H1 (cell line): ENCODE measurements around the gene PTX4. TPM values are rescaled to one million over a fixed set of nuclear protein-coding genes. Genes with fewer than 3 reads are reported as not detected.

Source experiments
- CTCF ChIA-PET: fragments of 300-600 bp; sonication (Branson Sonifier 250); formaldehyde crosslinking; loops from one replicate; lab custom pipeline; 2021; ENCODE audit not compliant: partially characterized antibody; lab: Charles Lee
- POLR2A ChIA-PET: fragments of 300-600 bp; sonication (Branson Sonifier 250); formaldehyde crosslinking; loops from one replicate; lab custom pipeline; 2021; ENCODE audit warnings: inconsistent platforms; ENCODE audit not compliant: partially characterized antibody; lab: Charles Lee
- DNase-seq, 2 experiments: peaks; one replicate each; pipeline versions ENCODE4 v3.0.0 to v3.0.0-alpha.2; 2010 to 2022; ENCODE audit warnings: low spot score in 2 of 2, low read depth in 1 of 2, mixed read lengths in 1 of 2
- FAIRE-seq: peaks from 2 replicates; lab custom pipeline; 2011; peaks lifted over from hg19 to GRCh38; lab: Jason Lieb, UNC
- H2AFZ ChIP-seq: 2 replicates; pipeline ENCODE4 v1.8.1; 2012; ENCODE audit warnings: low read length, inconsistent platforms
- H2AK5ac ChIP-seq: 2 replicates; pipeline ENCODE4 v1.6.1; 2013; ENCODE audit warnings: low read depth, low read length
- H2BK120ac ChIP-seq: replicated peaks from 2 replicates; pipeline ENCODE3; 2013; ENCODE audit warnings: low read depth, low read length, inconsistent platforms
- H2BK12ac ChIP-seq: 2 replicates; pipeline ENCODE4 v1.6.1; 2013; ENCODE audit warnings: low read depth, low read length
- H2BK15ac ChIP-seq: 2 replicates; pipeline ENCODE4 v1.6.1; 2013; ENCODE audit warnings: low read length
- H2BK20ac ChIP-seq: 2 replicates; pipeline ENCODE4 v1.6.1; 2013; ENCODE audit warnings: low read length
- H2BK5ac ChIP-seq: 2 replicates; pipeline ENCODE4 v1.6.1; 2013; ENCODE audit warnings: low read depth, low read length
- H3K14ac ChIP-seq: 2 replicates; pipeline ENCODE4 v1.6.1; 2013; ENCODE audit warnings: inconsistent platforms; ENCODE audit not compliant: insufficient read length
- H3K18ac ChIP-seq: 2 replicates; pipeline ENCODE4 v1.6.1; 2013; ENCODE audit warnings: low read length; ENCODE audit errors: extremely low read depth
- H3K23ac ChIP-seq: 2 replicates; pipeline ENCODE4 v1.6.1; 2013; ENCODE audit warnings: inconsistent platforms; ENCODE audit not compliant: insufficient read length
- H3K23me2 ChIP-seq: 2 replicates; pipeline ENCODE4 v1.6.1; 2013; ENCODE audit warnings: low read depth, low read length
- H3K27ac ChIP-seq: 2 replicates; pipeline ENCODE4 v1.6.1; 2011; ENCODE audit warnings: low read depth, low read length, inconsistent platforms
- H3K27me3 ChIP-seq, 4 experiments: replicated peaks in 1 of 4; 1 replicate in 1 of 4; 2 replicates in 3 of 4; pipeline versions ENCODE4 v1.6.1 to v1.8.1; 2011 to 2013; ENCODE audit warnings: low read length in 3 of 4, mild to moderate bottlenecking in 3 of 4, inconsistent platforms in 2 of 4, mixed read lengths in 2 of 4, moderate library complexity in 1 of 4; ENCODE audit not compliant: control insufficient read depth in 3 of 4, insufficient read depth in 3 of 4; ENCODE audit errors: extremely low read depth in 1 of 4
- H3K36me3 ChIP-seq, 4 experiments: 2 replicates each; pipeline versions ENCODE4 v1.6.1 to v1.8.1; 2011 to 2013; ENCODE audit warnings: mild to moderate bottlenecking in 4 of 4, low read length in 3 of 4, moderate library complexity in 2 of 4, control low read depth in 1 of 4, inconsistent platforms in 1 of 4; ENCODE audit not compliant: insufficient read depth in 4 of 4, control insufficient read depth in 2 of 4
- H3K4ac ChIP-seq: replicated peaks from 2 replicates; pipeline ENCODE3; 2013; ENCODE audit warnings: low read length, low read depth, mixed read lengths, inconsistent platforms; ENCODE audit not compliant: insufficient read length
- H3K4me1 ChIP-seq, 4 experiments: replicated peaks in 1 of 4; 1 replicate in 1 of 4; 2 replicates in 3 of 4; pipeline versions ENCODE4 v1.6.1 to v1.8.1; 2011 to 2013; ENCODE audit warnings: low read length in 3 of 4, inconsistent platforms in 2 of 4, mixed read lengths in 1 of 4; ENCODE audit not compliant: insufficient read depth in 4 of 4, control insufficient read depth in 3 of 4
- H3K4me2 ChIP-seq, 2 experiments: 2 replicates each; pipeline versions ENCODE4 v1.6.1 to v1.8.1; 2011 to 2013; ENCODE audit warnings: low read depth in 2 of 2, low read length in 2 of 2, control low read depth in 1 of 2, inconsistent platforms in 1 of 2, mild to moderate bottlenecking in 1 of 2; ENCODE audit not compliant: insufficient read depth in 1 of 2
- H3K4me3 ChIP-seq, 4 experiments: fragments of 200-600, 300-600 bp in 1 of 4; sonication (generic), shearing (Covaris generic), sonication (Bioruptor Twin) in 1 of 4; 2 replicates each; pipeline versions ENCODE4 v1.5.1 to v1.8.1; 2011 to 2016; ENCODE audit warnings: low read length in 4 of 4, low read depth in 3 of 4, control low read depth in 2 of 4, inconsistent platforms in 2 of 4, mild to moderate bottlenecking in 2 of 4, mixed read lengths in 1 of 4, moderate library complexity in 1 of 4; ENCODE audit not compliant: insufficient read depth in 2 of 4; ENCODE audit errors: extremely low read depth in 1 of 4
- H3K56ac ChIP-seq: replicated peaks from 2 replicates; pipeline ENCODE3; 2013; ENCODE audit warnings: low read depth, mild to moderate bottlenecking, mixed read lengths, low read length, inconsistent platforms; ENCODE audit not compliant: insufficient read length
- H3K79me1 ChIP-seq: 2 replicates; pipeline ENCODE4 v1.6.1; 2013; ENCODE audit warnings: low read depth, low read length, control low read depth
- H3K79me2 ChIP-seq, 2 experiments: 2 replicates each; pipeline versions ENCODE4 v1.6.1 to v1.8.1; 2012 to 2013; ENCODE audit warnings: low read length in 2 of 2, mild to moderate bottlenecking in 2 of 2, inconsistent platforms in 1 of 2; ENCODE audit not compliant: insufficient read depth in 2 of 2, control insufficient read depth in 1 of 2
- H3K9ac ChIP-seq, 4 experiments: replicated peaks in 1 of 4; 1 replicate in 1 of 4; 2 replicates in 3 of 4; pipeline versions ENCODE4 v1.6.1 to v1.8.1; 2011 to 2013; ENCODE audit warnings: low read depth in 3 of 4, low read length in 3 of 4, control low read depth in 2 of 4, mild to moderate bottlenecking in 2 of 4, moderate library complexity in 2 of 4, inconsistent platforms in 1 of 4; ENCODE audit errors: extremely low read depth in 1 of 4
- H3K9me3 ChIP-seq, 2 experiments: 2 replicates each; pipeline versions ENCODE4 v1.6.1 to v1.8.1; 2012 to 2013; ENCODE audit warnings: mild to moderate bottlenecking in 2 of 2, moderate library complexity in 2 of 2, control low read depth in 1 of 2, inconsistent platforms in 1 of 2, low read depth in 1 of 2, low read length in 1 of 2, mixed read lengths in 1 of 2; ENCODE audit not compliant: insufficient read depth in 2 of 2
- H4K20me1 ChIP-seq, 2 experiments: replicated peaks in 1 of 2; 2 replicates each; pipeline versions ENCODE3 to v1.8.1; 2011 to 2013; ENCODE audit warnings: inconsistent platforms in 2 of 2, low read length in 2 of 2, mild to moderate bottlenecking in 1 of 2; ENCODE audit not compliant: insufficient read depth in 2 of 2, control insufficient read depth in 1 of 2
- H4K5ac ChIP-seq: 2 replicates; pipeline ENCODE4 v1.6.1; 2013; ENCODE audit warnings: low read length, low read depth, mixed read lengths, inconsistent platforms; ENCODE audit not compliant: insufficient read length
- H4K8ac ChIP-seq: 2 replicates; pipeline ENCODE4 v1.8.0; 2013; ENCODE audit warnings: mild to moderate bottlenecking, moderate library complexity, low read length, inconsistent platforms; ENCODE audit not compliant: insufficient read depth; ENCODE audit errors: extremely low read depth
- H4K91ac ChIP-seq: replicated peaks from 2 replicates; pipeline ENCODE3; 2013; ENCODE audit warnings: low read length, mixed read lengths, inconsistent platforms; ENCODE audit not compliant: insufficient read length
- CEBPB ChIP-seq: IDR thresholded peaks from 2 replicates; pipeline ENCODE4 v1.6.1; 2012; ENCODE audit warnings: low read depth, low read length
- CHD1 ChIP-seq: IDR thresholded peaks from 2 replicates; pipeline ENCODE4 v1.6.1; 2012; ENCODE audit warnings: low read depth, low read length, improper control_type of control experiment
- CHD2 ChIP-seq: IDR thresholded peaks from 2 replicates; pipeline ENCODE4 v1.6.1; 2012; ENCODE audit warnings: low read length, improper control_type of control experiment
- CREB1 ChIP-seq: IDR thresholded peaks from 2 replicates; pipeline ENCODE4 v1.6.1; 2012; ENCODE audit warnings: inconsistent platforms
- EGR1 ChIP-seq: IDR thresholded peaks from 2 replicates; pipeline ENCODE4 v1.6.1; 2011; ENCODE audit warnings: low read depth, low read length, borderline replicate concordance
- JUN ChIP-seq: IDR thresholded peaks from 2 replicates; pipeline ENCODE4 v1.6.1; 2011; ENCODE audit warnings: low read depth, mild to moderate bottlenecking, improper control_type of control experiment, low read length
- KDM5A ChIP-seq: fragments of 200-600 bp; IDR thresholded peaks from 2 replicates; pipeline ENCODE4 v1.7.1; 2012; ENCODE audit warnings: mild to moderate bottlenecking, low read length, inconsistent platforms, mixed read lengths
- NANOG ChIP-seq: IDR thresholded peaks from 2 replicates; pipeline ENCODE4 v1.6.1; 2011; ENCODE audit warnings: low read length, low read depth, mild to moderate bottlenecking, inconsistent platforms; ENCODE audit not compliant: insufficient read depth, poor library complexity, severe bottlenecking
- RAD21 ChIP-seq, 2 experiments: IDR thresholded peaks in 1 of 2; conservative IDR thresholded peaks in 1 of 2; 2 replicates each; pipeline ENCODE4 v1.6.1; 2011; ENCODE audit warnings: low read depth in 2 of 2, low read length in 2 of 2, improper control_type of control experiment in 1 of 2, inconsistent platforms in 1 of 2, mild to moderate bottlenecking in 1 of 2, moderate library complexity in 1 of 2
- RXRA ChIP-seq: IDR thresholded peaks from 2 replicates; pipeline ENCODE4 v1.6.1; 2011; ENCODE audit warnings: low read depth, mild to moderate bottlenecking, low read length, moderate library complexity; ENCODE audit not compliant: insufficient read depth
- SAP30 ChIP-seq: fragments of 300-600 bp; sonication (generic); IDR thresholded peaks from 2 replicates; pipeline ENCODE4 v1.7.1; 2012; ENCODE audit warnings: low read length, moderate library complexity, mild to moderate bottlenecking, inconsistent platforms; ENCODE audit not compliant: insufficient read depth, insufficient replicate concordance
- SIRT6 ChIP-seq: IDR thresholded peaks from one replicate; pipeline ENCODE4 v1.7.1; 2012; ENCODE audit warnings: low read length, inconsistent platforms
- SP2 ChIP-seq: IDR thresholded peaks from 2 replicates; pipeline ENCODE4 v1.6.1; 2012; ENCODE audit warnings: mild to moderate bottlenecking, low read length, inconsistent platforms
- YY1 ChIP-seq: IDR thresholded peaks from 2 replicates; pipeline ENCODE4 v1.6.1; 2011; ENCODE audit warnings: low read depth, mild to moderate bottlenecking, low read length
- WGBS, 2 experiments: shearing (Covaris generic) in 1 of 2; methylation state at CpG; one replicate each; pipeline versions ENCODE4 v1.1.6 to v1.1.7; 2013 to 2015; ENCODE audit warnings: low lambda C conversion rate in 2 of 2, mixed read lengths in 2 of 2, inconsistent platforms in 1 of 2, low coverage in 1 of 2, missing lambda C conversion rate in 1 of 2; ENCODE audit not compliant: insufficient replicate concordance in 2 of 2, insufficient coverage in 1 of 2, insufficient read length in 1 of 2; ENCODE audit errors: extremely low coverage in 1 of 2, missing lambda C conversion rate in 1 of 2; 5-methylcytosine and 5-hydroxymethylcytosine counted together
- polyA plus RNA-seq, 7 experiments: library from polyadenylated mRNA; depleted of rRNA in 3 of 7; stranded (reverse) in 5 of 7; unstranded in 2 of 7; fragments of >200 nt in 5 of 7; fragments of 200-250 nt in 2 of 7; gene quantifications; 1 replicate in 5 of 7; 2 replicates in 1 of 7; 4 replicates in 1 of 7; pipeline versions ENCODE4 v1.2.1 to v1.2.3, GENCODE V29; 2011 to 2013; ENCODE audit warnings: missing spikeins in 2 of 7, mixed read lengths in 2 of 7
- total RNA-seq: library from RNA; stranded (reverse); fragmentation: NEBNext Ultra II Directional; extraction: Animal tissue kit (Norgen Biotek cat#: 25700); gene quantifications from 2 replicates; pipeline ENCODE4 v1.2.1, GENCODE V29; 2021
- TF ChIP-seq, protein P1 (sequence below): IDR thresholded peaks from 2 replicates; pipeline ENCODE4 v1.6.1; 2012; ENCODE audit warnings: inconsistent platforms

Gene PTX4
- total and polyA plus RNA-seq, 2 of the 8 experiments (the other 6 are each of a cell fraction or from before 2014, with no cell fraction given) = not detected

DNA sequence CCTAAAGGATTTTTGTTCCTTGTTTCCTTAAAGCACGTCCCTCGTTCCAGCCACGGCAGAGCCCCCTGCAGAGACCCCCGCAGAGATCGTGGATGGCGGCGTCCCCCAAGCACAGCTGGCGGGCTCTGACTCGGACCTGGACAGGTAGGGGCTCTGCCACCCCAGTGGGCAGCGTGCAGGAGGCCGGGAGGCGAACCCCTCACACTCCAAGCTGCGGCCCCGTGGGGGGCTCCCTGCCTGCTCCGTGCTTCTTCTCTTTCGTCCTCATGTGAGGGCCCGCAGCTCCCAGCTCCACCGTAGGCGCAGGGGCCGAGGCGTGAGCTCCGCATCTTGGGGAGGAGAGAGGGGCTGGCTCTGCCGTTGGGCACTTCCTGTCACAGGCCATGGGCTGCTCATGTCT, 12.9 kb upstream of the PTX4 start:
- H3K4me3 ChIP-seq = no peak overlapping the region
- CTCF ChIA-PET = interaction anchor here (0.7 to 1.8 kb wide), 2 partner anchors 9 to 68 kb away, joined by 3 to 6 read pairs; no protein-coding TSS in a partner anchor
- no peak for TF ChIP-seq CEBPB
- no peak for TF ChIP-seq SP2
- TF ChIP-seq CHD1 = no peak
- TF ChIP-seq SIRT6 = no peak
- TF ChIP-seq JUN = no peak
- TF ChIP-seq RAD21 (IDR thresholded peaks at IDR 0.05 in 1 of 2, conservative IDR thresholded peaks at IDR 0.05 in 1 of 2; ENCODE audit: low read depth in 2 of 2, low read length in 2 of 2) = no peak
- no peak for TF ChIP-seq CHD2
- TF ChIP-seq EGR1 = no peak
- no peak for TF ChIP-seq KDM5A
- TF ChIP-seq YY1 = no peak
- no peak for TF ChIP-seq NANOG
- no peak for TF ChIP-seq CREB1
- TF ChIP-seq RXRA = no peak
- TF ChIP-seq, protein P1, sequence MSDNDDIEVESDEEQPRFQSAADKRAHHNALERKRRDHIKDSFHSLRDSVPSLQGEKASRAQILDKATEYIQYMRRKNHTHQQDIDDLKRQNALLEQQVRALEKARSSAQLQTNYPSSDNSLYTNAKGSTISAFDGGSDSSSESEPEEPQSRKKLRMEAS = no peak
- TF ChIP-seq SAP30 = no peak

More for the DNA sequence above, 12.9 kb upstream of the PTX4 start:
- Histone ChIP-seq H3K27me3 (no peaks in the 10 kb centered on the region), H3K4me2 (no peak overlapping the region), H4K20me1 (peaks cover 2 to 6% of the 10 kb centered on the region in 2 experiments), H3K79me1 (no peaks in the 10 kb centered on the region; the same call in 1 of the 2 replicates), H3K27ac (no peak overlapping the region), H3K4ac (no peak overlapping the region), H2BK5ac (no peak overlapping the region), H4K91ac (no peak overlapping the region), H3K23me2 (no peaks in the 10 kb centered on the region), H4K8ac (no peak overlapping the region), H3K18ac (no peak overlapping the region), H3K4me1 (no peaks in the 10 kb centered on the region), H2BK20ac (no peak overlapping the region), H2BK120ac (no peak overlapping the region), H3K36me3 (peaks cover 18 to 65% (median 32%) of the 10 kb centered on the region in 4 experiments), H3K14ac (no peak overlapping the region), H2BK15ac (no peak overlapping the region), H3K23ac (no peak overlapping the region), H4K5ac (no peak overlapping the region), H2AK5ac (no peak overlapping the region), H2BK12ac (no peak overlapping the region), H3K9ac (no peak overlapping the region), H2AFZ (no peak overlapping the region), H3K9me3 (no peaks in the 10 kb centered on the region), H3K56ac (no peak overlapping the region), H3K79me2 (no peaks in the 10 kb centered on the region; a peak in 1 of 4 replicates)
- POLR2A ChIA-PET = interaction anchor here (0.5 to 16.8 kb wide), 4 partner anchors 9 to 795 kb away, joined by 3 to 175 read pairs (median 6); partner anchors contain the start of gene TELO2
- WGBS, 2 experiments = 99% methylated on average over 12 of the region's 23 CpGs; no CpG with 5 or more reads in 1 of the 2 experiments
- FAIRE-seq (no peak), DNase-seq (no peak)
